NCI-H446 (cell line): ENCODE data around the gene C17orf50.

ENCODE experiments used
- DNase-seq, 2 experiments: peaks; one replicate each; lab custom pipeline; 2025; lab: John Stamatoyannopoulos, UW

C17orf50 gene

GRCh38 chr17:35760587-35760986 is at the start of gene C17orf50:
Gene C17orf50, plus strand, starts transcription at chr17:35760887. Its CDS starts 55 bp downstream, at chr17:35760942.
- no peak for DNase-seq

DNA sequence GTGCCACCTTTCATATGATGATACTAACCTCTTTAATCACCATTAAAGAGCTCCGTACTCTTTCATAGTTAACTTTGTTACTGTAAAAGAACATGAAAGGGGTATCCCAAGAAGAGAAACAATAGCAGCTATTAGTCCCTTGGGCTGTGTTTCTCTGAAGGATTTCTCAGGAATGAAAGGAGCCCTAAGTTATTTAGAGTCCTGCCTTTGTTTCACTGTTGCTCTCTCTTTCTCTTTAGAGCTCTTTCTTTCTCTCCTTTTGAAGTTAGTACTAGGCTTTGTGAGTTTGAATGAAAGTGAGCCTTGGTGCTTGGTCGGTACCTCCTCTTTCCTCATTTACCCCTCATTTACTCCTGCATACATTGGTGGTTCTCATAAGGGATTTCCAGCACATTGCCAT is 49.7 kb upstream of the C17orf50 start:
- no peak for DNase-seq

DNA sequence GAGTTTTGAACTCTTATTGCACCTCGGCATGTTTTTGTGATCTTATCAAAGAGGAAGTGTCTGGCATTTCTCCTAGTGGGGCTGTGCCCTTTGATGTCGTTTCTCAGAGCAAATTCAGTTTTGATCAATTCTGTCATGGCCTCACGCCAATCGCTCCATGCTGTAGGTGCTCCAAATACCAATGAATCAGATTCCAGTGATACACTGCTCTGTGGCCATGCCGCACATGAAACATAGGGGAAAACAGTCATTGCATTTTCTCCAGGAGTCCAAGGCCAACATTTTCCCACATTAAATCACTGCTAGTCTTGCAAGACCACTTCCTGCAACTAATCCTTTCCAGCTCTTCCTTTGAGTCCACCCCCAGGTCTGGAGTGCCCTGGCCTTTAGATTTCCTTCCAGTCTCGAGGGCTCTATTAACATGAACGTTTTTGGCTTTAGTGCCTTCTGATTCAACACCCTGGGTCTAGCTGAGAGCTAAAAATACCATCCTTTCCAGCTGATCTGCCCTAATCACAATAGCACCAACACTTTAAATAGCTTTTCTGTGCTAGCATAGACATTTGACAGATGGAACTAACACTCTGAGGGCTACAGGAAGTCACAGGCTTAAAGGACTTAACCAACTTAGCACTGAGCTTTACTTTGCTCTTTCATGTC is 47.5 kb upstream of the C17orf50 start:
- DNase-seq = no peak

DNA sequence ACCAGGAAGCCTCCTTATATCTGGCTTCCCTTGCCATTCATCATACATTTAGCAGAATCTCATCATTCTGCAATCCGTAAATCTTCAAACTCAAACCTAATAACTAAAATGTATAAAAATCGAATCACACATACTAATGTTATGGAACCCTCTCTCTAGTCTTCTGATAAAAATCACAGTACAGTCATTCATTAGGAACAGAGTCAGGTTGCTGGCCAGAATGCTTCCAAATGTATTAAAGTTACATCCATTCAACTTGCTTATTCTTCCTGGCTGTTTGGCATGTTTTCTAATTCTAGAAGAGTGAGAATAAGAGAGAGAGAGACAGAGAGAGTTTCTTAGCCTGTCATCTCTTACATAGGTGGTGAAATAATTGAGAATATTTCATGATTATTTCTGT is 45.7 kb upstream of the C17orf50 start:
- no peak for DNase-seq

GRCh38 chr17:35715416-35715815 is 45.3 kb upstream of the C17orf50 start:
- DNase-seq = no peak

GRCh38 chr17:35716173-35716572 is 44.5 kb upstream of the C17orf50 start:
- DNase-seq = no peak

DNA sequence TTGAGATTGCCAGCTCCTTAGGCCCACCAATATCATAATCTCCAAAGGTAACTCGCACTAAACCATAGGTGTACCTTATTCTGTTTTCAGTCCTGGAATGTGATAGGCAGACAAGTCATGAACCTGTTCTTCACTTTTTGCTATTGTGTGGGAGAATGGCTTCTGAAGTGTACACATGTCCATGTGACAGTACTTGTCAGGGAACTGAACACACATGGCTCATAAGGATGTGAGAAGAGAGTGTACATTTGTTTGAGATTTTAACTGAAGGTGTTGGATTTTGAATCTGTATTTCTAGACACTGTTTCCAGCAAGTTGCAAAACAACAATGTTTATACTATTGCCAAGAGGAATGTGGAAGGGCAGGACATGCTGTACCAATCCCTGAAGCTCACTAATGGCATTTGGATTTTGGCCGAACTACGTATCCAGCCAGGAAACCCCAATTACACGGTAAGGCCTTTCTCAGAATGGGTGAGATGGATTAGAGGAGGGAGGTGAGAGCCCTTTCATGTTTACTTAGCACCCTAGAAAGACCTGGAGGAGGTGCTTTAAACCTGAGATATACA is 43.7 kb upstream of the C17orf50 start:
- no peak for DNase-seq

DNA sequence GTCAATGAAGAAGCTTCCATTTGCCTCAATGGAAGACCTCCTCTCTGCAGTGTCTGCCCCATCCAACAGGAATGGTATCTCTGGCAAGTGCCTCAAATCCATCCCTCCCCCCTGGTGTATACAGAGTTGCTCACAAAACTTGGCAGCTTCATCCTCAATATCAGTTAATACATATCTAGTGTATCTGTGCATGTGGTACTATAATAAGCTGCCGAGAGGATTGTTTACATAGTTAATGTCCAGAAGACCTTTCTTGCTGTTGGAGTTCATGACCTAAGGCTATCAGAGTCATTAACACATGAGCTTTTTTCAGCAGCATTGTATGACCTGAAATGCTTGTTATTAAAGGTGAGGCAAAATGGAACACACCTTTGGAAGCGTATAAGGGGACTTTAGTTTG is 43.2 kb upstream of the C17orf50 start:
- no peak for DNase-seq

DNA sequence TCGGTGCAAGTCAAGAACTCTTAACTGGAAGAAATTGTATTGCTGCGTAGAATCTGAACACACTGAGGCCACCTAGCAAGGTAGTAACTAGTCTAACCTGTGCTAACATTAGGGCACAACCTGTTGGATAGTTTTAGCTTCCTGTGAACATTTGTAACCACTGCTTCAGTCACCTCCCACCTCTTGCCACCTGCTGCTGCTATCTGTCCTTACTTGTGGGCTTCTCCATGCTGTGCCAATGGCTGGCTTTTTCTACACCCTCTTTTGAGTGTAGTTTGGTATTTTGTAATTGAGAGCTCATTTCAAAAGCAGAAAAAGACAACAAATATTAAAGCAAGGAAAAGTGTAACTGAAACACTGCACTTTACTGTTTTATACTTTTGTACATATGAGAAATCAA is 37.0 kb upstream of the C17orf50 start:
- DNase-seq = no peak

DNA sequence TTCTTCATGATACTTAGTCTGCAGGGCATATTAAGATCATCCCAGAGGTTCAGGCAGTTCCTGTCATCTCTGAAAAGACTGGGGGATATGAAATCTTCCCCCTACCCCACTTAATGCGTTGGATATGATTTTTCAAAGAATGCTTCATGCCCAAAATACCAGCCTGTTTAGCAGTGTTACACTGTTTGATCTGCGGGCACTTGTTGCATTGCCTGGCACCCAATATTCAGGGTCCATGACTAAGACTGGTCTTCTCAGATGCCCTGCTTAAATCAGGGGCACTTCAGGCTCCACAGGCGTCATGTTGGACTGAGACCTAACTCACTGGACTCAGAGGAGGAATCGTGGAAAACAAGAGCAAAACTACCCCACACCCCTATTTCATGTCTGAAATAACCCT is 35.6 kb upstream of the C17orf50 start:
- no peak for DNase-seq

DNA sequence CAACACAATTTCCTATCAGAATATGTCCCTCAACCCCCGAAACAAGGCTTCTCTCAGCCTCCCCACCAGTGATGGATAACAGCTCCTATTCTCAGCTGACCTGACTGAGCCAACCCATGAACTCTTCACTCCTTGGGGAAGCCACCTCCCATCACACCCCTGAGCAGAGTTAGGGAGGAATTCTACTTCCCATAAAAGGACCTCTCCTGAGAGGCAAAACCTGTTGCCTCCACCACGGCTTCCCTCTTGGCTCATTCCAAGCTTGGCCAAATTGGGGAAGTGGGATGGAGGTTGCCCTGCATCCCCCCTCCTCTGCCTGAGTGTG is 34.9 kb upstream of the C17orf50 start:
- no peak for DNase-seq

DNA sequence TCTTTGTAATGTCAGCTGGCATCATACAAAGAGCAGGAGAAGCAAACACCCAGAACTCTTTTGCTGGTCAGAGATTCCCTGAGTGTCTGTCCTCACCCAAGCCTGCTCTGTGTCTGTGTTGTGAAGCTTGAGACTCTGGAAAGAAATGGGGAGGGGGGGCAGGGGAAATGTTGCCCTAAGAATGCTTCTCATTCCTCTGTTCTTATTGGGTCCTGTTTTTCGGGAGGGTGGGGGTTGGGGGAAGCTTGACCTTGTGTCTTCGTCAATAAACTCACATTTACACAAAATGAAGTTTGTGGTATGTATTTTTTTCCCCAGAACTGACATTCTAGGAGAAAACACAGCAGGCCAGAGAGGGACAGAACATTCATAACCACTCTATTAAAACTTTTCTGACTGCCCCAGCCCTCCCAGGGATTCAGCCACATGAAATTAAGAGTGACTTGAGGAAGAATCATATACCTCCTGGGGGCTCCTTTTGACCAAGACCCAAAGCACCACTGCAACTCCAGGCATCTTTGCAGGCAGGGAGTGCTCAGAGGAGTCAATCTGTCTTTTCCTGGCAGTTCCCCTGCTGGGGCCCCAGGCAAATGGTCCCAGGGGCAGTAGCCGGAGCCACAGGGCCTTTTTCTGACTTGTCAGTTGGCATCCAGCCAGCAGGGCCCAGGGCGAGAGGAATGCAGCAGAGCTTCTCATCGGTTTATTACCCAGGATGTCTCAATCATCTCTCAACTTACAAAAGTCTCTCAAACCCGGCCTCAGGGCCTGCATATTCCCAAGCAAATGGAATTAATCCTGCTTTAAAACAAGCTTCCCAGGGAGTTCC is 34.3 kb upstream of the C17orf50 start:
- no peak for DNase-seq

DNA sequence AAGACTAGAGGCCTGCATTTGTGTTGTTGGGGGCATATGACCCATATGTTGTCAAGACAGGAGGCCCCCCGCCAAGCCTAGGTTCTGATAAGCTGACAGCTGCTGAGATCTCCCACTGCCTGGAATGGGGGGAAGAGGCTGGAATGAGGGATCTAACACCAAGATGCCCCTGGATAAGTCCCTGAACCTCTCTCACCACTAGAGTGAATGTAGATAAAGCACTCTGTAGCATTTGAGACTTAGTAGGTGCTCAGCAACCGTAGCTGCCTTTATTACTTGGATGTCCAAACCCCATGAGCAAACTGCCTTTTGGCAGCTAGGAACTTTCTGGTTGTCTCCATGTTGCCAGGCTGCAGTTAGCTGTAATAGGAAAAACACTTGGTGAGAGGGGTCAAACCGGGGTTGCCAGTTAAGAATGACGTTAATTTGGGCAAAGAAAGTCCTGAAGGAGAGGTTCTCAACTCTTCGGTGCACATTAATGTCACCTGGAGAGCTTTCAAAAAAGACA is 33.7 kb upstream of the C17orf50 start:
- no peak for DNase-seq

GRCh38 chr17:35727635-35728034 is 33.1 kb upstream of the C17orf50 start:
- DNase-seq = no peak

DNA sequence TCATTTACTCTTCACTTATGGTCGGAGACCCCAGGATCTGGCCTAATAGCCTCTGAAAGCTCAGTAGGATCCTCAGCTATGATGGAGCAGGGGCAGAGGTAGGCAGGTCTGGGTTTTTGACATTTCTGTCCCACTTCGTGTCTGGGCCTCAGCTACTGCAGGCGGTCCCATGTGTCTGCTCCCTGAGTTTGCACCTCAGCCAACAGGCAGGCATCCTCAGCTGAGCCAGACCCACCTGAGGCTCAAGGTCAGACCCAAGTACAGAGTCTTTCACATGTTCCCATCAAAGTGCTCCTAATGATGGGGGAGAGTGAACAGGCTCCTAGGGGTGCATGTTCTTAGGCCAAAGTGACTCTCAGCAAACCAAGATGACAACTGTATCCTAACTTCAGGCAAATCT is 32.1 kb upstream of the C17orf50 start:
- DNase-seq = no peak

GRCh38 chr17:35729405-35729833 is 31.3 kb upstream of the C17orf50 start:
- DNase-seq = no peak

- no peak for DNase-seq
These were observed 30.2 kb upstream of the C17orf50 start for GRCh38 chr17:35730400-35731005.

- peak in 1 of 2 experiments; percentile 47 for DNase-seq
These were observed 29.3 kb upstream of the C17orf50 start, which contains the start of gene RASL10B for GRCh38 chr17:35731239-35731916. Gene RASL10B, plus strand, starts transcription at chr17:35731639. Its CDS starts 3,546 bp downstream, at chr17:35735185.

DNA sequence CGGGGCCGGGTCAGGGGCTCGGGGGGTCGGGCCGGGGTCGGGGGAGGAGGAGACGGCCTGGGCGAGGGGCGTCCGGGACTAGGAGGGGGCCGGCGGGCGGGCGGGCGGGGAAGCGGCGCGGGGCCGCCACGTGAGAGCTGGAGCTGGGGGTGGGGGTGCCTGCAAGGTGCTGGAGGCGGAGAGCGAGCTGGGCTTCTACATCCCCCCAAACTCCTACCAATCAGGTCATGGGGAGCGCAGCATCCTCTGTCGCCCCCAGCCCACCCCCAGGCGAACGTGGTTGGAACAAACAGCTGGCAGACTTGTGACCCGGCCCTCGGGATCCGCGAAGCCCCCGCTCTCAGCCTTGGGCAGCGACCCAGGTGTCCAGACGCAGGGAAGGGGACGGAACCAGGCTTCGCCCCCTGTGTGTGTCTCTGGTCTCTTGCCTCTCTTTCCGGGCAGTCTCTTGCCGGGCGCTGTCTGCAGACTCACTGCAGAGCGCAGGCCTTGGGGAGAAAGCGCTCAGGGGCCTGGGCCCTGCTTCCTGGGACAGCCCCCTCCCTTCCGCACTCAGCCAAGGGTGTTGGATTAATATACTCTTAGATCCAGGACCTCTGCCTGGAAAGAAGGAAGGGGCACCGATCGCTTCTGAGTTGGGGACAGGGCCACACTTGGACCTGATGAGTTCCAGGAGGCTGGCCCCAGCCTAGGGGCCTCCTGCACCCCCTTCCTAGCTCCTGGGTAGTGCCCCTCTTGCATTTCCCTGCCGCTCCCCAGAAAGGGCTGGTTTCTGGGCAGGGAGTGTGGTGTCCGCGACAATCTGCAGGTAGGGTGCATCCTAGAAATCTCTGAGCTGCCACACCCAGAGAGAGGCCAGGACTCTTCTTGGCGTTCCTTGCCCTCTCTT is 28.5 kb upstream of the C17orf50 start:
- DNase-seq = no peak

DNA sequence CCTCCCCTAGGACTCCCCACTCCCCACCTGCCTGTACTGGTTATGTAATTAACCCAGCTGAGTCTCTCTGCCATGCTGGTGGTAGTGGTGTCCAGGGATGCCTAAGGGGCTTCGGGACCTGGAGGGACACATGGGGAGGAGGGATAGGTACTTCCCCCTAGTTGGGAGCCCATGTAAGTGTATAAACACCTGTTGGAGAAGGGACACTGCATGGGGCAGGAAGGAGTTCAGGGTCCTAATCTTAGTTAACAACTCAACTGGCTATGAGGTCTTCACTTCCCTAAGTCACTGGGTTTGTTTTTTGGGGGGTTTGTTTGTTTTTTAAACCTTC is 27.9 kb upstream of the C17orf50 start:
- no peak for DNase-seq

GRCh38 chr17:35733366-35733765 is 27.3 kb upstream of the C17orf50 start:
- no peak for DNase-seq
